ENCODE data around the gene TP73. TPM values are rescaled to one million over a fixed set of nuclear protein-coding genes. Genes with fewer than 3 reads are reported as not detected.

Gene TP73
- total RNA-seq, 1 donor from 2014 or later = 2.2 TPM

DNA sequence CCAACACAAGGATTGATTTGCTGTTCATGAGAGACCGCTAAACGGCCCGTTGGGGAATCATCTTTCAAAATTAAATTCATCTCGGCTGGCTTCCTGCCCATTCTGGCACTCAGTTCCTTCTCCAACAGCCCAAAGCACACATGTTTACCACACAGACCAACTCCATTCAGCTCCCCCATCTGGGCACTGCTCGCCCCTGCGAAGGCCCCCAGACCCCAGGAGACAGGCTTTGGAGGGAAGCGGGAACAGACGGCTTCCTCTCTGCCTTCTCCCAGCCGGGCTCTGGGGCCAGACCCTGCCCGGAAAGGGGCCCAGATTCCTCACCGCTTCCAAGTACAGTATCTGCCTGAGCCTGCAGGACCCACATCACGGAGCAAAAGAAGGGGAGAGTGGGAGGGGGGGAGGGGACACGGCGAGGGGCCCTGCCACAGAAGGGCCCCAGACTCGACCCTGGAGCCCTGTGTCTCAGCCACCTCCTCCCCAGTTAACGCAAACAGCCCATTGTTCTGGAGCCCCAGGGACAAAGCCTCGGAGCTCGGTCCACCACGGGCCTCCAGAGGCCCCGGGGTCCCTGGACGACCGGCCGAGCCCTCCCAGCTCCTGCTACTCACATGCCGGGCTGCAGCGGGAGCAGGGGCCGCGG, 41.7 kb upstream of the TP73 start:
- no peaks in the 10 kb centered on the region for H3K9me3 Mint-ChIP-seq (ENCODE audit: low read depth)
- H3K27me3 Mint-ChIP-seq = no peaks in the 10 kb centered on the region
- H3K4me1 Mint-ChIP-seq (ENCODE audit: low read depth) = peaks cover 42% of the 10 kb centered on the region
- peak overlapping the region; percentile 57 for H3K27ac Mint-ChIP-seq
- no peak for TF ChIP-seq CTCF (IDR thresholded peaks at IDR 0.05; ENCODE audit: unreplicated experiment)
- H3K4me3 Mint-ChIP-seq (ENCODE audit: low read depth) = peak overlapping the region; percentile 80
- H3K36me3 Mint-ChIP-seq (ENCODE audit: insufficient read depth) = no peaks in the 10 kb centered on the region
- DNase-seq (ENCODE audit: low spot score, unreplicated experiment) = no peak

DNA sequence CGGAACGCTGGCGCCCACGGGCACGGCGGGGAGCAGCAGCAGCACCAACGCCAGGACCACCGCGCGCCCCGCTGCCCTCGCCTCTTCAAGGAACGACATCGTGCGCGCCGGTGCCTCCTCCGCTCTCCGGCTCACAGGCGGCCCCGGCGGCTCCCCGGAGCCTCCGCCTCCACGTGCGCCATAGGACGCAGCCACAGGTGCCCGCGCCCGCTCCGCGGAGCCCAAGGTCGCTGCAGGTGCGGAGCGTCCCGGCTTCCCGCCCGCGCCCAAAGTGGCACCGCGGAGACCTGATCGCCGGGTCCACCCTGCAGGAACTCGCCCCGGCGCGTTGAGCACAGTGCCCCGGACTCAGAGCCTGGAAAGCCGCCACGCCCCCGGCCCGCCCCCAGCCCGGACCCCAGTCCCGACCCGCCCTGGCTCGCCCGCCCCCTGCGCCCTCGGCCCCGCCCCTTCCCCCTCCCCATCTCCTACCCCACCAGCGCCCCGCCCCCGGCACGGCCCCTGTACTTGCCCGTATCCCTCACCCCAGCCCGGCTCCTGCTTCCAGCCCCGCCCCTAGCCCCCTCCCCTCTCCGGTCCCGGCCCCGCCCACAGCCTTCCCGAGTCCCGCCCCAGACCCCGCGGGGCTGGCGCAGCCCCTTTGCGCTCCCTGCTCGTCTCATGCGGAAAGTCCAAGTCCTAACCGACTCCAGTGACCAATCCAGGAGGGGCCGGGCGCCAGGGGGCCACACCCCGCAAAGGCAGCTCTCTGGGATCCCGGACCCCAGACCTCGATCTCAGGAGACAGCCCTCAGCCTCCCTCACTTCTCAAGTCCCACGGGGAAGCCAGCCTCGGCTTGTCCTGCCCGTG, 40.9 kb upstream of the TP73 start, which contains the start of gene MEGF6:
Gene MEGF6, minus strand, starts transcription at position 339 of the 850 bp plus-strand sequence. Its CDS starts 240 bp downstream, at position 99.
- DNase-seq (ENCODE audit: low spot score, unreplicated experiment) = peak; percentile 90
- Mint-ChIP-seq H3K4me3 (ENCODE audit: low read depth) (peak within 1 kb of the TSS; percentile 80), H3K27me3 (no peaks in the 10 kb centered on the region), H3K36me3 (ENCODE audit: insufficient read depth) (no peaks in the 10 kb centered on the region), H3K9me3 (ENCODE audit: low read depth) (no peaks in the 10 kb centered on the region), H3K4me1 (ENCODE audit: low read depth) (peaks cover 42% of the 10 kb centered on the region), H3K27ac (peak within 1 kb of the TSS; percentile 80)
- TF ChIP-seq CTCF (IDR thresholded peaks at IDR 0.05; ENCODE audit: unreplicated experiment) = no peak

- DNase-seq (ENCODE audit: low spot score, unreplicated experiment) = no peak
- Mint-ChIP-seq H3K27ac (peak overlapping the region; percentile 80), H3K27me3 (no peaks in the 10 kb centered on the region), H3K9me3 (ENCODE audit: low read depth) (no peaks in the 10 kb centered on the region), H3K36me3 (ENCODE audit: insufficient read depth) (no peaks in the 10 kb centered on the region), H3K4me3 (ENCODE audit: low read depth) (peak overlapping the region; percentile 64), H3K4me1 (ENCODE audit: low read depth) (peaks cover 42% of the 10 kb centered on the region)
- TF ChIP-seq CTCF (IDR thresholded peaks at IDR 0.05; ENCODE audit: unreplicated experiment) = no peak
Observed at GRCh38 chr1:3612123-3612522, 40.2 kb upstream of the TP73 start.

- Mint-ChIP-seq H3K4me3 (ENCODE audit: low read depth) (no peak overlapping the region), H3K27me3 (peaks cover 6% of the 10 kb centered on the region), H3K4me1 (ENCODE audit: low read depth) (peaks cover 32% of the 10 kb centered on the region), H3K9me3 (ENCODE audit: low read depth) (no peaks in the 10 kb centered on the region), H3K36me3 (ENCODE audit: insufficient read depth) (no peaks in the 10 kb centered on the region), H3K27ac (peak overlapping the region; percentile 83)
- DNase-seq (ENCODE audit: low spot score, unreplicated experiment) = no peak
- TF ChIP-seq CTCF (IDR thresholded peaks at IDR 0.05; ENCODE audit: unreplicated experiment) = peak; percentile 67
Observed at GRCh38 chr1:3614755-3615742, 37.3 kb upstream of the TP73 start.
